H1 (cell line): Measurements from ENCODE around the gene UGT1A10. TPM values are rescaled to one million over a fixed set of nuclear protein-coding genes. Genes with fewer than 3 reads are reported as not detected.
A peak's percentile ranks its signal among the peaks of the same experiment; 100 is the strongest.

ENCODE experiments used
- CTCF ChIA-PET: fragments of 300-600 bp; sonication (Branson Sonifier 250); formaldehyde crosslinking; loops from one replicate; lab custom pipeline; 2021; ENCODE audit not compliant: partially characterized antibody; lab: Charles Lee
- POLR2A ChIA-PET: fragments of 300-600 bp; sonication (Branson Sonifier 250); formaldehyde crosslinking; loops from one replicate; lab custom pipeline; 2021; ENCODE audit warnings: inconsistent platforms; ENCODE audit not compliant: partially characterized antibody; lab: Charles Lee
- DNase-seq, 2 experiments: peaks; one replicate each; pipeline versions ENCODE4 v3.0.0 to v3.0.0-alpha.2; 2010 to 2022; ENCODE audit warnings: low spot score in 2 of 2, low read depth in 1 of 2, mixed read lengths in 1 of 2
- FAIRE-seq: peaks from 2 replicates; lab custom pipeline; 2011; peaks lifted over from hg19 to GRCh38; lab: Jason Lieb, UNC
- H2AFZ ChIP-seq: 2 replicates; pipeline ENCODE4 v1.8.1; 2012; ENCODE audit warnings: low read length, inconsistent platforms
- H2AK5ac ChIP-seq: 2 replicates; pipeline ENCODE4 v1.6.1; 2013; ENCODE audit warnings: low read depth, low read length
- H2BK120ac ChIP-seq: replicated peaks from 2 replicates; pipeline ENCODE3; 2013; ENCODE audit warnings: low read depth, low read length, inconsistent platforms
- H2BK12ac ChIP-seq: 2 replicates; pipeline ENCODE4 v1.6.1; 2013; ENCODE audit warnings: low read depth, low read length
- H2BK15ac ChIP-seq: 2 replicates; pipeline ENCODE4 v1.6.1; 2013; ENCODE audit warnings: low read length
- H2BK20ac ChIP-seq: 2 replicates; pipeline ENCODE4 v1.6.1; 2013; ENCODE audit warnings: low read length
- H2BK5ac ChIP-seq: 2 replicates; pipeline ENCODE4 v1.6.1; 2013; ENCODE audit warnings: low read depth, low read length
- H3K14ac ChIP-seq: 2 replicates; pipeline ENCODE4 v1.6.1; 2013; ENCODE audit warnings: inconsistent platforms; ENCODE audit not compliant: insufficient read length
- H3K18ac ChIP-seq: 2 replicates; pipeline ENCODE4 v1.6.1; 2013; ENCODE audit warnings: low read length; ENCODE audit errors: extremely low read depth
- H3K23ac ChIP-seq: 2 replicates; pipeline ENCODE4 v1.6.1; 2013; ENCODE audit warnings: inconsistent platforms; ENCODE audit not compliant: insufficient read length
- H3K23me2 ChIP-seq: 2 replicates; pipeline ENCODE4 v1.6.1; 2013; ENCODE audit warnings: low read depth, low read length
- H3K27ac ChIP-seq: 2 replicates; pipeline ENCODE4 v1.6.1; 2011; ENCODE audit warnings: low read depth, low read length, inconsistent platforms
- H3K27me3 ChIP-seq, 4 experiments: replicated peaks in 1 of 4; 1 replicate in 1 of 4; 2 replicates in 3 of 4; pipeline versions ENCODE4 v1.6.1 to v1.8.1; 2011 to 2013; ENCODE audit warnings: low read length in 3 of 4, mild to moderate bottlenecking in 3 of 4, inconsistent platforms in 2 of 4, mixed read lengths in 2 of 4, moderate library complexity in 1 of 4; ENCODE audit not compliant: control insufficient read depth in 3 of 4, insufficient read depth in 3 of 4; ENCODE audit errors: extremely low read depth in 1 of 4
- H3K36me3 ChIP-seq, 4 experiments: 2 replicates each; pipeline versions ENCODE4 v1.6.1 to v1.8.1; 2011 to 2013; ENCODE audit warnings: mild to moderate bottlenecking in 4 of 4, low read length in 3 of 4, moderate library complexity in 2 of 4, control low read depth in 1 of 4, inconsistent platforms in 1 of 4; ENCODE audit not compliant: insufficient read depth in 4 of 4, control insufficient read depth in 2 of 4
- H3K4ac ChIP-seq: replicated peaks from 2 replicates; pipeline ENCODE3; 2013; ENCODE audit warnings: low read length, low read depth, mixed read lengths, inconsistent platforms; ENCODE audit not compliant: insufficient read length
- H3K4me1 ChIP-seq, 4 experiments: replicated peaks in 1 of 4; 1 replicate in 1 of 4; 2 replicates in 3 of 4; pipeline versions ENCODE4 v1.6.1 to v1.8.1; 2011 to 2013; ENCODE audit warnings: low read length in 3 of 4, inconsistent platforms in 2 of 4, mixed read lengths in 1 of 4; ENCODE audit not compliant: insufficient read depth in 4 of 4, control insufficient read depth in 3 of 4
- H3K4me2 ChIP-seq, 2 experiments: 2 replicates each; pipeline versions ENCODE4 v1.6.1 to v1.8.1; 2011 to 2013; ENCODE audit warnings: low read depth in 2 of 2, low read length in 2 of 2, control low read depth in 1 of 2, inconsistent platforms in 1 of 2, mild to moderate bottlenecking in 1 of 2; ENCODE audit not compliant: insufficient read depth in 1 of 2
- H3K4me3 ChIP-seq, 4 experiments: fragments of 200-600, 300-600 bp in 1 of 4; sonication (generic), shearing (Covaris generic), sonication (Bioruptor Twin) in 1 of 4; 2 replicates each; pipeline versions ENCODE4 v1.5.1 to v1.8.1; 2011 to 2016; ENCODE audit warnings: low read length in 4 of 4, low read depth in 3 of 4, control low read depth in 2 of 4, inconsistent platforms in 2 of 4, mild to moderate bottlenecking in 2 of 4, mixed read lengths in 1 of 4, moderate library complexity in 1 of 4; ENCODE audit not compliant: insufficient read depth in 2 of 4; ENCODE audit errors: extremely low read depth in 1 of 4
- H3K56ac ChIP-seq: replicated peaks from 2 replicates; pipeline ENCODE3; 2013; ENCODE audit warnings: low read depth, mild to moderate bottlenecking, mixed read lengths, low read length, inconsistent platforms; ENCODE audit not compliant: insufficient read length
- H3K79me1 ChIP-seq: 2 replicates; pipeline ENCODE4 v1.6.1; 2013; ENCODE audit warnings: low read depth, low read length, control low read depth
- H3K79me2 ChIP-seq, 2 experiments: 2 replicates each; pipeline versions ENCODE4 v1.6.1 to v1.8.1; 2012 to 2013; ENCODE audit warnings: low read length in 2 of 2, mild to moderate bottlenecking in 2 of 2, inconsistent platforms in 1 of 2; ENCODE audit not compliant: insufficient read depth in 2 of 2, control insufficient read depth in 1 of 2
- H3K9ac ChIP-seq, 4 experiments: replicated peaks in 1 of 4; 1 replicate in 1 of 4; 2 replicates in 3 of 4; pipeline versions ENCODE4 v1.6.1 to v1.8.1; 2011 to 2013; ENCODE audit warnings: low read depth in 3 of 4, low read length in 3 of 4, control low read depth in 2 of 4, mild to moderate bottlenecking in 2 of 4, moderate library complexity in 2 of 4, inconsistent platforms in 1 of 4; ENCODE audit errors: extremely low read depth in 1 of 4
- H3K9me3 ChIP-seq, 2 experiments: 2 replicates each; pipeline versions ENCODE4 v1.6.1 to v1.8.1; 2012 to 2013; ENCODE audit warnings: mild to moderate bottlenecking in 2 of 2, moderate library complexity in 2 of 2, control low read depth in 1 of 2, inconsistent platforms in 1 of 2, low read depth in 1 of 2, low read length in 1 of 2, mixed read lengths in 1 of 2; ENCODE audit not compliant: insufficient read depth in 2 of 2
- H4K20me1 ChIP-seq, 2 experiments: replicated peaks in 1 of 2; 2 replicates each; pipeline versions ENCODE3 to v1.8.1; 2011 to 2013; ENCODE audit warnings: inconsistent platforms in 2 of 2, low read length in 2 of 2, mild to moderate bottlenecking in 1 of 2; ENCODE audit not compliant: insufficient read depth in 2 of 2, control insufficient read depth in 1 of 2
- H4K5ac ChIP-seq: 2 replicates; pipeline ENCODE4 v1.6.1; 2013; ENCODE audit warnings: low read length, low read depth, mixed read lengths, inconsistent platforms; ENCODE audit not compliant: insufficient read length
- H4K8ac ChIP-seq: 2 replicates; pipeline ENCODE4 v1.8.0; 2013; ENCODE audit warnings: mild to moderate bottlenecking, moderate library complexity, low read length, inconsistent platforms; ENCODE audit not compliant: insufficient read depth; ENCODE audit errors: extremely low read depth
- H4K91ac ChIP-seq: replicated peaks from 2 replicates; pipeline ENCODE3; 2013; ENCODE audit warnings: low read length, mixed read lengths, inconsistent platforms; ENCODE audit not compliant: insufficient read length
- CBX5 ChIP-seq: fragments of 300-800, 300-1000 bp; sonication (generic); IDR thresholded peaks from 2 replicates; pipeline ENCODE4 v1.7.1; 2016; ENCODE audit warnings: antibody characterized with exemption, low read length, low read depth
- HDAC2 ChIP-seq, 2 experiments: fragments of 300-600 bp in 1 of 2; sonication (generic) in 1 of 2; IDR thresholded peaks; 2 replicates each; pipeline ENCODE4 v1.6.1; 2011 to 2012; ENCODE audit warnings: low read depth in 2 of 2, low read length in 2 of 2, mild to moderate bottlenecking in 2 of 2, moderate library complexity in 2 of 2, borderline replicate concordance in 1 of 2, inconsistent platforms in 1 of 2
- KDM5A ChIP-seq: fragments of 200-600 bp; IDR thresholded peaks from 2 replicates; pipeline ENCODE4 v1.7.1; 2012; ENCODE audit warnings: mild to moderate bottlenecking, low read length, inconsistent platforms, mixed read lengths
- WGBS, 2 experiments: shearing (Covaris generic) in 1 of 2; methylation state at CpG; one replicate each; pipeline versions ENCODE4 v1.1.6 to v1.1.7; 2013 to 2015; ENCODE audit warnings: low lambda C conversion rate in 2 of 2, mixed read lengths in 2 of 2, inconsistent platforms in 1 of 2, low coverage in 1 of 2, missing lambda C conversion rate in 1 of 2; ENCODE audit not compliant: insufficient replicate concordance in 2 of 2, insufficient coverage in 1 of 2, insufficient read length in 1 of 2; ENCODE audit errors: extremely low coverage in 1 of 2, missing lambda C conversion rate in 1 of 2; 5-methylcytosine and 5-hydroxymethylcytosine counted together
- polyA plus RNA-seq, 7 experiments: library from polyadenylated mRNA; depleted of rRNA in 3 of 7; stranded (reverse) in 5 of 7; unstranded in 2 of 7; fragments of >200 nt in 5 of 7; fragments of 200-250 nt in 2 of 7; gene quantifications; 1 replicate in 5 of 7; 2 replicates in 1 of 7; 4 replicates in 1 of 7; pipeline versions ENCODE4 v1.2.1 to v1.2.3, GENCODE V29; 2011 to 2013; ENCODE audit warnings: missing spikeins in 2 of 7, mixed read lengths in 2 of 7
- total RNA-seq: library from RNA; stranded (reverse); fragmentation: NEBNext Ultra II Directional; extraction: Animal tissue kit (Norgen Biotek cat#: 25700); gene quantifications from 2 replicates; pipeline ENCODE4 v1.2.1, GENCODE V29; 2021

The UGT1A10 gene
- total and polyA plus RNA-seq, 2 of the 8 experiments (the other 6 are each of a cell fraction or from before 2014, with no cell fraction given), result not detected

- Histone ChIP-seq H3K27ac (no peak overlapping the region), H3K18ac (no peak overlapping the region), H3K14ac (no peak overlapping the region), H3K56ac (no peak overlapping the region), H3K9ac (no peak overlapping the region), H2AK5ac (no peak overlapping the region), H3K9me3 (no peaks in the 10 kb centered on the region)
- WGBS, 2 experiments, result 93% methylated on average over 3 of the region's 3 CpGs; no CpG with 5 or more reads in 1 of the 2 experiments
- TF ChIP-seq KDM5A (no peak), CBX5 (no peak), HDAC2 (IDR thresholded peaks at IDR 0.05; ENCODE audit: borderline replicate concordance in 1 of 2, low read depth in 2 of 2, low read length in 2 of 2) (no peak)
- TF ChIP-seq, all 59 proteins: peak for 0
- H4K5ac ChIP-seq, result no peak overlapping the region
- no peaks in the 10 kb centered on the region for H4K20me1 ChIP-seq
- no peak overlapping the region for H3K4me3 ChIP-seq
- no peak overlapping the region for H3K23ac ChIP-seq
- H3K27me3 ChIP-seq, result no peaks in the 10 kb centered on the region
- no peaks in the 10 kb centered on the region for H3K23me2 ChIP-seq
- ChIA-PET CTCF (interaction anchor here (1.0 kb wide), 2 partner anchors 20 to 849 kb away, joined by 4 read pairs; no protein-coding TSS in a partner anchor), POLR2A (no interaction called here)
- H3K79me1 ChIP-seq, result no peaks in the 10 kb centered on the region
- no peak overlapping the region for H2BK120ac ChIP-seq
- H2BK12ac ChIP-seq, result no peak overlapping the region
- no peak overlapping the region for H2BK5ac ChIP-seq
- H3K36me3 ChIP-seq, result no peaks in the 10 kb centered on the region
- no peak overlapping the region for H2AFZ ChIP-seq
- H3K4me1 ChIP-seq, result no peaks in the 10 kb centered on the region
- H4K91ac ChIP-seq, result no peak overlapping the region
- DNase-seq, result no peak
- H3K4ac ChIP-seq, result no peak overlapping the region
- H3K79me2 ChIP-seq, result no peaks in the 10 kb centered on the region
- no peak overlapping the region for H2BK15ac ChIP-seq
- H3K4me2 ChIP-seq, result no peak overlapping the region
- no peak for FAIRE-seq
- H4K8ac ChIP-seq, result peak overlapping the region; percentile 76
- H2BK20ac ChIP-seq, result no peak overlapping the region
Measured at GRCh38 chr2:233813236-233814055, 177.2 kb downstream of the UGT1A10 start.
